Measurements from ENCODE around the gene APOO. TPM values are rescaled to one million over a fixed set of nuclear protein-coding genes. Genes with fewer than 3 reads are reported as not detected.

The APOO gene
- total and polyA plus RNA-seq, 2 of the 4 experiments (the other 2 are of a cell fraction): 9.0 to 14.2 TPM

- no peak for TF ChIP-seq CHD1 (IDR thresholded peaks at IDR 0.05; ENCODE audit: low read depth, low read length)
- peak; percentile 52 for TF ChIP-seq RAD21 (IDR thresholded peaks at IDR 0.05; ENCODE audit: low read length)
- no peak for TF ChIP-seq POLR2A (IDR thresholded peaks at IDR 0.05; ENCODE audit: low read depth, low read length)
- no peak for TF ChIP-seq CEBPB (IDR thresholded peaks at IDR 0.05; ENCODE audit: low read depth, low read length)
- TF ChIP-seq MAZ (IDR thresholded peaks at IDR 0.05; ENCODE audit: borderline replicate concordance, low read depth, low read length): peak; percentile 31; the same call in 1 of the 2 replicates
Measured at GRCh38 chrX:23907498-23908218, at the start of gene APOO, which contains the start of gene CXorf58 (continued).

GRCh38 chrX:23954396-23954795, 46.7 kb upstream of the APOO start:
- H2AK9ac ChIP-seq (replicated peaks; ENCODE audit: low read depth, low read length, poor library complexity): no peak overlapping the region
- no peaks in the 10 kb centered on the region for H3K4me1 ChIP-seq (ENCODE audit: control insufficient read depth, insufficient read depth, low read length)
- ChIA-PET CTCF (no interaction called here), POLR2A (ENCODE audit: unreplicated experiment) (interaction anchor here (0.6 kb wide), 1 partner anchor 141 kb away, joined by 4 read pairs; no protein-coding TSS in a partner anchor)
- no peak overlapping the region for H4K8ac ChIP-seq (ENCODE audit: low read depth in 2 of 2, low read length in 2 of 2)
- dilution Hi-C loops (cut with HindIII; ENCODE audit: low sequenced_read_pairs, unreplicated experiment): no loop called here
- H4K5ac ChIP-seq (ENCODE audit: low read depth, low read length): no peak overlapping the region
- no peak overlapping the region for H2BK120ac ChIP-seq (ENCODE audit: low read depth, low read length)
- H4K91ac ChIP-seq (ENCODE audit: insufficient read depth, low read depth, low read length): no peak overlapping the region
- no peak overlapping the region for H3K18ac ChIP-seq (ENCODE audit: low read depth, low read length)
- H3K23ac ChIP-seq (ENCODE audit: low read depth, low read length): no peak overlapping the region
- H3K56ac ChIP-seq (ENCODE audit: extremely low read depth, insufficient read depth, low read length): no peak overlapping the region
- no peak for ATAC-seq (ENCODE audit: low read depth)
- no peaks in the 10 kb centered on the region for H3K9me1 ChIP-seq (ENCODE audit: insufficient read depth, low read length)
- no CpG with 5 or more reads among the region's 4 CpGs for WGBS, 2 experiments (ENCODE audit: extremely low coverage in 2 of 2, insufficient read length in 1 of 2)
- no peak overlapping the region for H3K14ac ChIP-seq (replicated peaks; ENCODE audit: low read depth, low read length)
- no peak overlapping the region for H3K4me2 ChIP-seq (ENCODE audit: low read depth, low read length)
- no peak overlapping the region for H2BK15ac ChIP-seq (ENCODE audit: low read depth, low read length)
- DNase-seq: no peak
- no peak overlapping the region for H2BK20ac ChIP-seq (ENCODE audit: low read depth, low read length)
- no peaks in the 10 kb centered on the region for H4K20me1 ChIP-seq (ENCODE audit: insufficient read depth, low read length)
- BruUV-seq (replicated peaks): no TSS peak
- no peaks in the 10 kb centered on the region for H3K9me3 ChIP-seq (ENCODE audit: control insufficient read depth, insufficient read depth, low read length)
- no peak overlapping the region for H3K27ac ChIP-seq (ENCODE audit: insufficient read depth, low read length)
- in situ Hi-C loops (cut with MboI; ENCODE audit: low sequenced_read_pairs): no loop called here
- H3K4ac ChIP-seq (ENCODE audit: low read depth, low read length): no peak overlapping the region
- H3K4me3 ChIP-seq (ENCODE audit: insufficient read depth, low read depth, low read length): no peak overlapping the region
- TF ChIP-seq POLR2A (IDR thresholded peaks at IDR 0.05; ENCODE audit: low read depth, low read length) (no peak), RCOR1 (IDR thresholded peaks at IDR 0.05; ENCODE audit: insufficient replicate concordance, low read length) (no peak), CEBPB (IDR thresholded peaks at IDR 0.05; ENCODE audit: low read depth, low read length) (no peak)
- H2BK5ac ChIP-seq (ENCODE audit: low read depth, low read length, poor library complexity, severe bottlenecking): no peak overlapping the region
- intact Hi-C loops (cut with micrococcal nuclease): no loop called here
- no peaks in the 10 kb centered on the region for H3K36me3 ChIP-seq (ENCODE audit: control insufficient read depth, insufficient read depth, low read length)
- no peak overlapping the region for H2AK5ac ChIP-seq (ENCODE audit: low read depth, low read length)
- H3K27me3 ChIP-seq (ENCODE audit: control insufficient read depth, insufficient read depth, low read length): no peaks in the 10 kb centered on the region
- H2AFZ ChIP-seq (replicated peaks; ENCODE audit: low read length, poor library complexity): no peak overlapping the region
- H3K9ac ChIP-seq (ENCODE audit: low read depth, low read length): no peak overlapping the region
- no peaks in the 10 kb centered on the region for H3K79me1 ChIP-seq (ENCODE audit: low read depth in 1 of 2, low read length in 2 of 2)
